ENCODE results near the gene SPOUT1. TPM values are rescaled to one million over a fixed set of nuclear protein-coding genes. Genes with fewer than 3 reads are reported as not detected.

Gene SPOUT1
- total RNA-seq, 2 experiments from 2014 or later, result 51.2 to 52.5 TPM

- H4K20me1 ChIP-seq (ENCODE audit: insufficient read depth, low read length), result no peaks in the 10 kb centered on the region
- BruUV-seq (replicated peaks), result no TSS peak
- TF ChIP-seq EZH2phosphoT487 (IDR thresholded peaks at IDR 0.05; ENCODE audit: borderline replicate concordance, low read depth, low read length), result no peak
- TF ChIP-seq CTCF (conservative IDR thresholded peaks at IDR 0.05; ENCODE audit: low read length), result no peak
Measured at GRCh38 chr9:128841694-128842492, 12.3 kb upstream of the SPOUT1 start.

GRCh38 chr9:128840524-128840923 lies 10.9 kb upstream of the SPOUT1 start:
- Histone ChIP-seq H3K9me3 (ENCODE audit: low read length) (no peaks in the 10 kb centered on the region), H2AFZ (ENCODE audit: low read length) (no peak overlapping the region), H3K4me2 (ENCODE audit: low read length) (no peak overlapping the region), H3K36me3 (ENCODE audit: insufficient read depth, low read length) (peaks cover 63% of the 10 kb centered on the region), H4K20me1 (ENCODE audit: insufficient read depth, low read length) (no peaks in the 10 kb centered on the region), H3K27ac (ENCODE audit: low read depth, low read length, poor library complexity, severe bottlenecking) (no peak overlapping the region), H3K4me1 (ENCODE audit: insufficient read depth, low read length, poor library complexity, severe bottlenecking) (no peaks in the 10 kb centered on the region), H3K9me2 (ENCODE audit: insufficient read depth, low read length) (no peaks in the 10 kb centered on the region), H3K79me2 (ENCODE audit: insufficient read depth, low read depth, low read length) (no peaks in the 10 kb centered on the region), H3K4me3 (ENCODE audit: low read depth, low read length, poor library complexity, severe bottlenecking) (no peak overlapping the region)
- intact Hi-C loops (cut with micrococcal nuclease; ENCODE audit: unreplicated experiment), result no loop called here
- CTCF ChIA-PET (ENCODE audit: unreplicated experiment), result no interaction called here
- no TSS peak for BruUV-seq (replicated peaks)
- no peak for DNase-seq (ENCODE audit: low spot score)
- POLR2A ChIA-PET, result interaction anchor here (0.7 kb wide), 1 partner anchor 172 kb away, joined by 4 read pairs; no protein-coding TSS in a partner anchor
- no peak for TF ChIP-seq EZH2phosphoT487 (IDR thresholded peaks at IDR 0.05; ENCODE audit: borderline replicate concordance, low read depth, low read length)
- no peak for TF ChIP-seq CTCF (conservative IDR thresholded peaks at IDR 0.05; ENCODE audit: low read length)

More at GRCh38 chr9:128841694-128842492, 12.3 kb upstream of the SPOUT1 start:
- Histone ChIP-seq H2AFZ (ENCODE audit: low read length) (no peak overlapping the region), H3K36me3 (ENCODE audit: insufficient read depth, low read length) (peaks cover 54% of the 10 kb centered on the region), H3K4me2 (ENCODE audit: low read length) (no peak overlapping the region), H3K27ac (ENCODE audit: low read depth, low read length, poor library complexity, severe bottlenecking) (no peak overlapping the region), H3K79me2 (ENCODE audit: insufficient read depth, low read depth, low read length) (no peaks in the 10 kb centered on the region), H3K4me1 (ENCODE audit: insufficient read depth, low read length, poor library complexity, severe bottlenecking) (no peaks in the 10 kb centered on the region), H3K4me3 (ENCODE audit: low read depth, low read length, poor library complexity, severe bottlenecking) (no peak overlapping the region), H3K9me3 (ENCODE audit: low read length) (no peaks in the 10 kb centered on the region), H3K9me2 (ENCODE audit: insufficient read depth, low read length) (no peaks in the 10 kb centered on the region)
- intact Hi-C loops (cut with micrococcal nuclease; ENCODE audit: unreplicated experiment), result no loop called here
- POLR2A ChIA-PET, result no interaction called here
- DNase-seq (ENCODE audit: low spot score), result no peak
- CTCF ChIA-PET (ENCODE audit: unreplicated experiment), result no interaction called here

- H4K20me1 ChIP-seq (ENCODE audit: insufficient read depth, low read length), result no peaks in the 10 kb centered on the region
- H2AFZ ChIP-seq (ENCODE audit: low read length), result no peak overlapping the region
- DNase-seq (ENCODE audit: low spot score), result no peak
- intact Hi-C loops (cut with micrococcal nuclease; ENCODE audit: unreplicated experiment), result no loop called here
- H3K79me2 ChIP-seq (ENCODE audit: insufficient read depth, low read depth, low read length), result no peaks in the 10 kb centered on the region
- CTCF ChIA-PET (ENCODE audit: unreplicated experiment), result no interaction called here
- POLR2A ChIA-PET, result interaction anchor here (0.6 to 1.5 kb wide), 2 partner anchors 9 to 60 kb away, joined by 4 read pairs; partner anchors contain the start of gene SPOUT1
- H3K27ac ChIP-seq (ENCODE audit: low read depth, low read length, poor library complexity, severe bottlenecking), result no peak overlapping the region
- H3K4me1 ChIP-seq (ENCODE audit: insufficient read depth, low read length, poor library complexity, severe bottlenecking), result no peaks in the 10 kb centered on the region
- H3K9me3 ChIP-seq (ENCODE audit: low read length), result no peaks in the 10 kb centered on the region
- TF ChIP-seq CTCF (conservative IDR thresholded peaks at IDR 0.05; ENCODE audit: low read length) (no peak), EZH2phosphoT487 (IDR thresholded peaks at IDR 0.05; ENCODE audit: borderline replicate concordance, low read depth, low read length) (no peak)
- no TSS peak for BruUV-seq (replicated peaks)
- H3K36me3 ChIP-seq (ENCODE audit: insufficient read depth, low read length), result peaks cover 61% of the 10 kb centered on the region
- no peak overlapping the region for H3K4me3 ChIP-seq (ENCODE audit: low read depth, low read length, poor library complexity, severe bottlenecking)
- no peaks in the 10 kb centered on the region for H3K9me2 ChIP-seq (ENCODE audit: insufficient read depth, low read length)
- no peak overlapping the region for H3K4me2 ChIP-seq (ENCODE audit: low read length)
Measured at GRCh38 chr9:128838338-128838737, 8.7 kb upstream of the SPOUT1 start.

All from OCI-LY7 (cell line).